ENCODE data around the gene RREB1.

The RREB1 gene

GRCh38 chr6:7170117-7170732 lies 62.5 kb downstream of the RREB1 start:
- Histone ChIP-seq H3K9me3 (no peaks in the 10 kb centered on the region), H3K4me3 (ENCODE audit: low read depth in 1 of 2, low read length in 1 of 2) (no peak overlapping the region), H3K27me3 (no peaks in the 10 kb centered on the region), H3K27ac (peak overlapping the region; percentile 74), H3K36me3 (no peaks in the 10 kb centered on the region), H3K4me1 (ENCODE audit: control insufficient read depth in 1 of 2, insufficient read depth in 1 of 2, low read depth in 1 of 2, low read length in 1 of 2) (peaks cover 57 to 63% of the 10 kb centered on the region in 2 experiments)
- no peak for TF ChIP-seq CTCF (IDR thresholded peaks at IDR 0.05)

GRCh38 chr6:7171119-7171518 lies 63.4 kb downstream of the RREB1 start:
- TF ChIP-seq CTCF (IDR thresholded peaks at IDR 0.05) = no peak
- Histone ChIP-seq H3K4me3 (ENCODE audit: low read depth in 1 of 2, low read length in 1 of 2) (no peak overlapping the region), H3K27me3 (no peaks in the 10 kb centered on the region), H3K36me3 (no peaks in the 10 kb centered on the region), H3K4me1 (ENCODE audit: control insufficient read depth in 1 of 2, insufficient read depth in 1 of 2, low read depth in 1 of 2, low read length in 1 of 2) (peaks cover 48 to 54% of the 10 kb centered on the region in 2 experiments), H3K9me3 (no peaks in the 10 kb centered on the region), H3K27ac (peak overlapping the region; percentile 74)

- no peak overlapping the region for H3K4me3 ChIP-seq (ENCODE audit: low read depth in 1 of 2, low read length in 1 of 2)
- TF ChIP-seq CTCF (IDR thresholded peaks at IDR 0.05) = no peak
- no peaks in the 10 kb centered on the region for H3K27me3 ChIP-seq
- no peak overlapping the region for H3K27ac ChIP-seq
- no peaks in the 10 kb centered on the region for H3K36me3 ChIP-seq
- H3K4me1 ChIP-seq (ENCODE audit: control insufficient read depth in 1 of 2, insufficient read depth in 1 of 2, low read depth in 1 of 2, low read length in 1 of 2) = peaks cover 47 to 48% of the 10 kb centered on the region in 2 experiments
- no peaks in the 10 kb centered on the region for H3K9me3 ChIP-seq
Measured at GRCh38 chr6:7171733-7172132, 64.0 kb downstream of the RREB1 start.

GRCh38 chr6:7172649-7173048 lies 64.9 kb downstream of the RREB1 start:
- H3K4me1 ChIP-seq (ENCODE audit: control insufficient read depth in 1 of 2, insufficient read depth in 1 of 2, low read depth in 1 of 2, low read length in 1 of 2) = peaks cover 37 to 38% of the 10 kb centered on the region in 2 experiments
- H3K36me3 ChIP-seq = no peaks in the 10 kb centered on the region

GRCh38 chr6:7173843-7174503 lies 66.2 kb downstream of the RREB1 start:
- Histone ChIP-seq H3K36me3 (no peaks in the 10 kb centered on the region), H3K27ac (no peak overlapping the region), H3K27me3 (no peaks in the 10 kb centered on the region), H3K4me3 (ENCODE audit: low read depth in 1 of 2, low read length in 1 of 2) (no peak overlapping the region), H3K9me3 (no peaks in the 10 kb centered on the region), H3K4me1 (ENCODE audit: control insufficient read depth in 1 of 2, insufficient read depth in 1 of 2, low read depth in 1 of 2, low read length in 1 of 2) (peaks cover 24 to 25% of the 10 kb centered on the region in 2 experiments)
- no peak for TF ChIP-seq CTCF (IDR thresholded peaks at IDR 0.05)

More at GRCh38 chr6:7172649-7173048, 64.9 kb downstream of the RREB1 start:
- TF ChIP-seq CTCF (IDR thresholded peaks at IDR 0.05) = no peak
- H3K27ac ChIP-seq = no peak overlapping the region
- H3K9me3 ChIP-seq = no peaks in the 10 kb centered on the region
- no peak overlapping the region for H3K4me3 ChIP-seq (ENCODE audit: low read depth in 1 of 2, low read length in 1 of 2)
- no peaks in the 10 kb centered on the region for H3K27me3 ChIP-seq
